Left kidney (tissue), 1 donor: ENCODE measurements around the gene CCL26. TPM values are rescaled to one million over a fixed set of nuclear protein-coding genes. Genes with fewer than 3 reads are reported as not detected.

Source experiments
- polyA plus RNA-seq: library from polyadenylated mRNA; unstranded; fragments of 120-200 nt; gene quantifications from one replicate; pipeline ENCODE4 v1.2.1, GENCODE V29; 2013; ENCODE audit not compliant: insufficient read length

CCL26 gene
- polyA plus RNA-seq, 1 donor, result not detected

Other genes starting within 250 kb of the CCL26 start
- 40.1 TPM for gene HIP1, start 33.3 kb downstream of the CCL26 start, polyA plus RNA-seq
- gene CCL24, start 41.6 kb upstream of the CCL26 start, polyA plus RNA-seq, result not detected
- 60.4 TPM for gene RHBDD2, start 106.8 kb upstream of the CCL26 start, polyA plus RNA-seq
- gene POR, start 142.9 kb upstream of the CCL26 start, polyA plus RNA-seq, result 53.7 TPM
- gene TMEM120A, start 222.4 kb upstream of the CCL26 start, polyA plus RNA-seq, result 56.2 TPM